HepG2 (cell line): ENCODE results near the gene ACE. TPM values are rescaled to one million over a fixed set of nuclear protein-coding genes. Genes with fewer than 3 reads are reported as not detected.
A peak's percentile ranks its signal among the peaks of the same experiment; 100 is the strongest.

Source experiments
- MLXIP ChIP-seq: sonication (generic); formaldehyde crosslinking; IDR thresholded peaks from 2 replicates; pipeline ENCODE4 v1.9.0; 2021; ENCODE audit warnings: missing genetic modification reagents, borderline replicate concordance
- RNF219 ChIP-seq: sonication (generic); formaldehyde crosslinking; IDR thresholded peaks from 2 replicates; pipeline ENCODE4 v1.5.0; 2020; ENCODE audit warnings: mild to moderate bottlenecking, missing genetic modification reagents
- SMYD3 ChIP-seq: sonication (generic); formaldehyde crosslinking; IDR thresholded peaks from 2 replicates; pipeline ENCODE4 v1.8.1; 2023; ENCODE audit warnings: mild to moderate bottlenecking, missing genetic modification reagents
- SPEN ChIP-seq: sonication (generic); formaldehyde crosslinking; IDR thresholded peaks from 2 replicates; pipeline ENCODE4 v1.5.1; 2020; ENCODE audit warnings: low read depth, mild to moderate bottlenecking, missing genetic modification reagents
- TBP ChIP-seq: sonication (generic); formaldehyde crosslinking; IDR thresholded peaks from 2 replicates; pipeline ENCODE4 v1.5.0; 2020; ENCODE audit warnings: missing genetic modification reagents
- ZBTB34 ChIP-seq: sonication (generic); formaldehyde crosslinking; IDR thresholded peaks from 2 replicates; pipeline ENCODE4 v1.8.0; 2022; ENCODE audit warnings: mild to moderate bottlenecking, missing genetic modification reagents
- ZNF234 ChIP-seq: sonication (generic); formaldehyde crosslinking; conservative IDR thresholded peaks from 2 replicates; pipeline ENCODE4 v1.5.1; 2020; ENCODE audit warnings: mild to moderate bottlenecking, missing genetic modification reagents
- ZNF281 ChIP-seq: sonication (generic); formaldehyde crosslinking; IDR thresholded peaks from 2 replicates; pipeline ENCODE4 v1.4.0; 2020; ENCODE audit warnings: missing genetic modification reagents, borderline replicate concordance
- ZNF414 ChIP-seq: sonication (generic); formaldehyde crosslinking; IDR thresholded peaks from 2 replicates; pipeline ENCODE4 v1.5.0; 2020; ENCODE audit warnings: missing genetic modification reagents
- ZNF431 ChIP-seq: sonication (generic); formaldehyde crosslinking; IDR thresholded peaks from 2 replicates; pipeline ENCODE4 v1.9.0; 2022; ENCODE audit warnings: missing genetic modification reagents, low read depth, mild to moderate bottlenecking, borderline replicate concordance
- ZNF510 ChIP-seq: sonication (generic); formaldehyde crosslinking; IDR thresholded peaks from 2 replicates; pipeline ENCODE4 v1.4.0; 2020; ENCODE audit warnings: low read depth, mild to moderate bottlenecking, missing genetic modification reagents
- ZNF574 ChIP-seq: sonication (generic); formaldehyde crosslinking; IDR thresholded peaks from 2 replicates; pipeline ENCODE4 v1.4.0; 2020; ENCODE audit warnings: missing genetic modification reagents
- ZNF766 ChIP-seq: sonication (generic); formaldehyde crosslinking; IDR thresholded peaks from 2 replicates; pipeline ENCODE4 v1.5.0; 2020; ENCODE audit warnings: missing genetic modification reagents, borderline replicate concordance
- polyA plus RNA-seq, 8 experiments: library from polyadenylated mRNA; depleted of rRNA in 3 of 8; stranded (reverse) in 7 of 8; unstranded in 1 of 8; fragments of >200 nt; fragmentation: Illumina TruSeq in 4 of 8; extraction: Trizol in 4 of 8; gene quantifications; 2 replicates each; pipeline versions ENCODE4 v1.2.1 to v1.2.3, GENCODE V29; 2011 to 2016; ENCODE audit warnings: low read depth in 4 of 8, missing spikeins in 1 of 8, mixed read lengths in 1 of 8; ENCODE audit not compliant: insufficient read depth in 1 of 8
- total RNA-seq, 5 experiments: library from RNA; depleted of rRNA; stranded (reverse); fragments of >200 nt; fragmentation: Illumina TruSeq; extraction: Trizol; gene quantifications; 2 replicates each; pipeline ENCODE4 v1.2.3, GENCODE V29; 2016; ENCODE audit warnings: low read depth in 1 of 5

ACE gene
- total and polyA plus RNA-seq, 2 of the 13 experiments (the other 11 are each of a cell fraction or from before 2014, with no cell fraction given) = 0.08 to 0.13 TPM

GRCh38 chr17:63531022-63531965 is 54.4 kb downstream of the ACE start (continued):
- TF ChIP-seq ZNF281 (CRISPR knock-in tag) (peak; percentile 53; the same call in 1 of the 2 replicates), ZBTB34 (peak; percentile 79; the same call in 1 of the 2 replicates), ZNF766 (CRISPR knock-in tag) (no peak; the same call in 1 of the 2 replicates), ZNF431 (CRISPR knock-in tag) (peak; percentile 68; the same call in 1 of the 2 replicates), ZNF414 (CRISPR knock-in tag) (peak; percentile 73), ZNF234 (CRISPR knock-in tag) (no peak), SPEN (CRISPR knock-in tag) (peak; percentile 67), TBP (CRISPR knock-in tag) (no peak), MLXIP (CRISPR knock-in tag) (no peak), ZNF510 (CRISPR knock-in tag) (peak; percentile 86), SMYD3 (0 out of 2 replicates have a peak, but pooled peaks have one; percentile 70), RNF219 (no peak), ZNF574 (CRISPR knock-in tag) (peak; percentile 53; the same call in 1 of the 2 replicates)
